ENCODE data around the gene PLCD1. TPM values are rescaled to one million over a fixed set of nuclear protein-coding genes. Genes with fewer than 3 reads are reported as not detected.

The PLCD1 gene
- total and polyA plus RNA-seq, 2 of the 8 experiments (the other 6 are each of a cell fraction or from before 2014, with no cell fraction given), result 15.3 to 19.2 TPM

GRCh38 chr3:38036286-38036685 lies 6.8 kb upstream of the PLCD1 start (continued):
- no peak for TF ChIP-seq CHD7 (IDR thresholded peaks at IDR 0.05; ENCODE audit: insufficient replicate concordance, low read length)
- TF ChIP-seq YY1 (IDR thresholded peaks at IDR 0.05; ENCODE audit: low read depth, low read length), result no peak
- no peak for TF ChIP-seq PHF8 (conservative IDR thresholded peaks at IDR 0.05; ENCODE audit: low read depth, low read length)
